Mesendoderm (in vitro differentiated cells): ENCODE data around the gene OPA1.
"Not testable (repeated sequence)": the region's sequence is repeated elsewhere in the genome, so short reads cannot be mapped to it uniquely, and the experiment has no call there.

Experiments
- DNase-seq: peaks from one replicate; pipeline ENCODE4 v3.0.0; 2013
- H2AK5ac ChIP-seq: 2 replicates; pipeline ENCODE4 v1.6.1; 2013; ENCODE audit warnings: low read length, inconsistent platforms
- H2BK120ac ChIP-seq: 2 replicates; pipeline ENCODE4 v1.6.1; 2013; ENCODE audit warnings: low read depth, mild to moderate bottlenecking, low read length, moderate library complexity, mixed read lengths
- H2BK15ac ChIP-seq: replicated peaks from 2 replicates; pipeline ENCODE4 v1.6.1; 2013; ENCODE audit warnings: low read depth, mild to moderate bottlenecking, moderate library complexity
- H2BK5ac ChIP-seq: 2 replicates; pipeline ENCODE4 v1.6.1; 2013; ENCODE audit warnings: low read length, inconsistent platforms
- H3K18ac ChIP-seq: 2 replicates; pipeline ENCODE4 v1.6.1; 2013; ENCODE audit warnings: mild to moderate bottlenecking, low read length, mixed read lengths
- H3K23ac ChIP-seq: one replicate; pipeline ENCODE4 v1.6.1; 2013; ENCODE audit warnings: low read length
- H3K27ac ChIP-seq: 2 replicates; pipeline ENCODE4 v1.5.1; 2013; ENCODE audit warnings: low read depth, mild to moderate bottlenecking, inconsistent platforms, low read length, moderate library complexity
- H3K27me3 ChIP-seq: 2 replicates; pipeline ENCODE4 v1.6.1; 2013; ENCODE audit warnings: low read length, control low read depth, mild to moderate bottlenecking, inconsistent platforms; ENCODE audit not compliant: insufficient read depth, poor library complexity
- H3K36me3 ChIP-seq: 2 replicates; pipeline ENCODE4 v1.6.1; 2013; ENCODE audit warnings: low read length, inconsistent platforms; ENCODE audit not compliant: control insufficient read depth, insufficient read depth
- H3K4ac ChIP-seq: one replicate; pipeline ENCODE4 v1.6.1; 2013; ENCODE audit warnings: low read depth, mild to moderate bottlenecking, low read length, moderate library complexity
- H3K4me1 ChIP-seq: 2 replicates; pipeline ENCODE4 v1.6.1; 2013; ENCODE audit warnings: low read depth, low read length, inconsistent platforms; ENCODE audit not compliant: control insufficient read depth
- H3K4me2 ChIP-seq: 2 replicates; pipeline ENCODE4 v1.6.1; 2013; ENCODE audit warnings: low read length
- H3K4me3 ChIP-seq: 2 replicates; pipeline ENCODE4 v1.5.1; 2013; ENCODE audit warnings: mild to moderate bottlenecking, low read length
- H3K56ac ChIP-seq: one replicate; pipeline ENCODE4 v1.6.1; 2013; ENCODE audit warnings: low read length
- H3K79me1 ChIP-seq: 2 replicates; pipeline ENCODE4 v1.6.1; 2013; ENCODE audit warnings: low read length, inconsistent platforms
- H3K79me2 ChIP-seq: 2 replicates; pipeline ENCODE4 v1.6.1; 2013; ENCODE audit warnings: mild to moderate bottlenecking, low read length; ENCODE audit not compliant: control insufficient read depth, insufficient read depth
- H3K9ac ChIP-seq: 2 replicates; pipeline ENCODE4 v1.6.1; 2013; ENCODE audit warnings: low read length, inconsistent platforms
- H4K5ac ChIP-seq: one replicate; pipeline ENCODE4 v1.6.1; 2013; ENCODE audit warnings: low read length
- H4K8ac ChIP-seq: one replicate; pipeline ENCODE4 v1.6.1; 2013; ENCODE audit warnings: low read depth, mild to moderate bottlenecking, control low read depth, low read length, moderate library complexity
- whole genome bisulfite sequencing: extraction: QIAGEN DNeasy Blood & Tissue Kit; methylation state at CpG from one replicate; pipeline ENCODE4 v1.1.7; 2013; ENCODE audit warnings: low lambda C conversion rate, missing lambda C conversion rate; ENCODE audit not compliant: insufficient coverage; ENCODE audit errors: extremely low coverage; 5-methylcytosine and 5-hydroxymethylcytosine counted together

Gene OPA1

GRCh38 chr3:193606892-193607291 is 13.9 kb downstream of the OPA1 start:
- not testable (repeated sequence) for H4K5ac ChIP-seq, H3K27ac ChIP-seq, H3K23ac ChIP-seq, H2BK120ac ChIP-seq, H3K18ac ChIP-seq, H3K4me1 ChIP-seq, H2AK5ac ChIP-seq, H3K36me3 ChIP-seq, H3K4me3 ChIP-seq, H3K4ac ChIP-seq, H3K56ac ChIP-seq, H2BK5ac ChIP-seq, DNase-seq, H2BK15ac ChIP-seq, H3K79me1 ChIP-seq, H3K4me2 ChIP-seq, H3K27me3 ChIP-seq, H3K9ac ChIP-seq, H4K8ac ChIP-seq
- H3K79me2 ChIP-seq = peaks cover 18% of the 10 kb centered on the region

- not testable (repeated sequence) for H3K4me1 ChIP-seq, H4K5ac ChIP-seq, H3K27ac ChIP-seq, H2BK120ac ChIP-seq, H2BK15ac ChIP-seq, H3K9ac ChIP-seq, DNase-seq, H3K56ac ChIP-seq, H3K4me3 ChIP-seq, H3K36me3 ChIP-seq, H4K8ac ChIP-seq, H2BK5ac ChIP-seq, H2AK5ac ChIP-seq, H3K79me2 ChIP-seq, H3K79me1 ChIP-seq, H3K23ac ChIP-seq, H3K4me2 ChIP-seq, H3K27me3 ChIP-seq, H3K4ac ChIP-seq, H3K18ac ChIP-seq
- no CpG with 5 or more reads among the region's 11 CpGs for WGBS
These were observed 17.5 kb downstream of the OPA1 start for GRCh38 chr3:193610516-193610915.

GRCh38 chr3:193614430-193614829 is 21.4 kb downstream of the OPA1 start:
- Histone ChIP-seq H3K36me3 (no peaks in the 10 kb centered on the region), H3K27ac (no peak overlapping the region), H3K4me1 (no peaks in the 10 kb centered on the region), H2BK120ac (no peak overlapping the region), H3K56ac (no peak overlapping the region), H2AK5ac (no peak overlapping the region), H4K8ac (no peak overlapping the region), H3K9ac (no peak overlapping the region), H3K27me3 (no peaks in the 10 kb centered on the region), H3K4me2 (no peak overlapping the region), H3K18ac (no peak overlapping the region), H2BK5ac (no peak overlapping the region), H3K23ac (no peak overlapping the region), H3K4ac (no peak overlapping the region), H4K5ac (no peak overlapping the region), H2BK15ac (no peak overlapping the region), H3K4me3 (no peak overlapping the region), H3K79me1 (peaks cover 2% of the 10 kb centered on the region), H3K79me2 (peaks cover 3% of the 10 kb centered on the region)
- no peak for DNase-seq
- no CpG with 5 or more reads among the region's 2 CpGs for WGBS

- Histone ChIP-seq H3K27me3 (no peaks in the 10 kb centered on the region), H3K56ac (no peak overlapping the region), H3K79me2 (peaks cover 1% of the 10 kb centered on the region), H3K4me2 (no peak overlapping the region), H2BK120ac (no peak overlapping the region), H4K5ac (no peak overlapping the region), H2BK15ac (no peak overlapping the region), H3K23ac (no peak overlapping the region), H2AK5ac (no peak overlapping the region), H3K9ac (no peak overlapping the region), H3K4ac (no peak overlapping the region), H3K79me1 (peaks cover 2% of the 10 kb centered on the region), H2BK5ac (no peak overlapping the region), H3K4me1 (no peaks in the 10 kb centered on the region), H3K4me3 (no peak overlapping the region), H3K18ac (no peak overlapping the region), H3K27ac (no peak overlapping the region), H4K8ac (no peak overlapping the region), H3K36me3 (no peaks in the 10 kb centered on the region)
- no CpG with 5 or more reads among the region's 1 CpG for WGBS
- no peak for DNase-seq
These were observed 24.6 kb downstream of the OPA1 start for GRCh38 chr3:193617628-193618027.

- no CpG with 5 or more reads among the region's 1 CpG for WGBS
These were observed 27.0 kb downstream of the OPA1 start for GRCh38 chr3:193620057-193620456.

GRCh38 chr3:193620650-193621049 is 27.6 kb downstream of the OPA1 start:
- H3K4me1 ChIP-seq = no peaks in the 10 kb centered on the region
- no peak overlapping the region for H3K4me3 ChIP-seq
- H4K5ac ChIP-seq = no peak overlapping the region
- H3K27ac ChIP-seq = no peak overlapping the region
- no peak overlapping the region for H3K56ac ChIP-seq
- no peak for DNase-seq
- H3K36me3 ChIP-seq = no peaks in the 10 kb centered on the region
- H3K4me2 ChIP-seq = no peak overlapping the region
- H3K27me3 ChIP-seq = no peaks in the 10 kb centered on the region
- no peak overlapping the region for H2AK5ac ChIP-seq
- H4K8ac ChIP-seq = no peak overlapping the region
- H3K18ac ChIP-seq = no peak overlapping the region
- H3K4ac ChIP-seq = no peak overlapping the region
- no peaks in the 10 kb centered on the region for H3K79me1 ChIP-seq
- H3K79me2 ChIP-seq = no peaks in the 10 kb centered on the region
- H3K9ac ChIP-seq = no peak overlapping the region
- H3K23ac ChIP-seq = no peak overlapping the region
- H2BK5ac ChIP-seq = no peak overlapping the region
- H2BK15ac ChIP-seq = no peak overlapping the region
- no peak overlapping the region for H2BK120ac ChIP-seq

More at GRCh38 chr3:193620057-193620456, 27.0 kb downstream of the OPA1 start:
- Histone ChIP-seq H2BK120ac (no peak overlapping the region), H2BK5ac (no peak overlapping the region), H3K23ac (no peak overlapping the region), H3K4ac (no peak overlapping the region), H4K5ac (no peak overlapping the region), H3K27me3 (no peaks in the 10 kb centered on the region), H3K27ac (no peak overlapping the region), H3K4me3 (no peak overlapping the region), H3K4me1 (no peaks in the 10 kb centered on the region), H3K79me1 (peaks cover 2% of the 10 kb centered on the region), H2AK5ac (no peak overlapping the region), H3K4me2 (no peak overlapping the region), H3K36me3 (no peaks in the 10 kb centered on the region), H3K56ac (no peak overlapping the region), H3K79me2 (no peaks in the 10 kb centered on the region), H2BK15ac (no peak overlapping the region), H3K9ac (no peak overlapping the region), H4K8ac (no peak overlapping the region), H3K18ac (no peak overlapping the region)
- DNase-seq = no peak
